ENCODE results near the gene IFNL3.

IFNL3 gene

DNA sequence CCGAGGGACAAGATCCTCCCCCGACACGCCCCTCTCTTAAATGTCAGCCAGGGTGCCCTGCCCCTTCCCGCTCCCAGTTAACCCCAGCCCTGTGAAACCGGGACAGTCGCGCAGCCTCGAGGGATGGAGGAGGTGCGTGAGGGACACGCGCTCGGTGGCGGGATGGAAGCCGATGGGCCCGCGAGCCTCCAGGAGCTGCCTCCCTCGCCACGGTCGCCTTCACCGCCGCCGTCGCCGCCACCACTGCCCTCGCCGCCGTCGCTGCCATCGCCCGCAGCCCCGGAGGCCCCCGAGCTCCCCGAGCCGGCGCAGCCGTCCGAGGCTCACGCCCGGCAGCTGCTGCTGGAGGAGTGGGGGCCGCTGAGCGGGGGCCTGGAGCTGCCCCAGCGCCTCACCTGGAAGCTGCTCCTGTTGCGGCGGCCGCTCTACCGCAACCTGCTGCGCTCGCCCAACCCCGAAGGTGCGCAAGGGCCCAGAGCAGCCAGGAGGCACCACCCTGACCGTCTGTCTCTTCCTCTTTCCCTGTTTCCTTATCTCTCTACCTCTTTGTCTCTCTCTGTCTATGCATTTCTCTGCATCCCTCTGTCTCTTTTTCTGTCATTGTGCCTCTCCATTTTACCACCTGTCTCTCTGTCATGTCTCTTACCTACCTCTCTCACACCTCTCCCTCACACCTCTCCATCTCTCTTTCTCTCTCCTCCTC, 47.8 kb downstream of the IFNL3 start, which contains the start of gene NCCRP1:
Gene NCCRP1 (plus strand): TSS at position 105 of the 703 bp plus-strand sequence. CDS start 19 bp downstream, at position 124.
- Histone ChIP-seq H3K9me3 (ENCODE audit: control insufficient read depth, insufficient read depth, low read length) (no peaks in the 10 kb centered on the region), H3K4me2 (ENCODE audit: low read length) (no peak within 1 kb of the TSS)

GRCh38 chr19:39196320-39196719, 48.5 kb downstream of the IFNL3 start:
- no peak overlapping the region for H3K4me2 ChIP-seq (ENCODE audit: low read length)
- H3K36me3 ChIP-seq (ENCODE audit: control insufficient read depth, low read length) = no peaks in the 10 kb centered on the region
- TF ChIP-seq EZH2phosphoT487 (IDR thresholded peaks at IDR 0.05; ENCODE audit: borderline replicate concordance, low read length) = no peak
- TF ChIP-seq, protein P1, sequence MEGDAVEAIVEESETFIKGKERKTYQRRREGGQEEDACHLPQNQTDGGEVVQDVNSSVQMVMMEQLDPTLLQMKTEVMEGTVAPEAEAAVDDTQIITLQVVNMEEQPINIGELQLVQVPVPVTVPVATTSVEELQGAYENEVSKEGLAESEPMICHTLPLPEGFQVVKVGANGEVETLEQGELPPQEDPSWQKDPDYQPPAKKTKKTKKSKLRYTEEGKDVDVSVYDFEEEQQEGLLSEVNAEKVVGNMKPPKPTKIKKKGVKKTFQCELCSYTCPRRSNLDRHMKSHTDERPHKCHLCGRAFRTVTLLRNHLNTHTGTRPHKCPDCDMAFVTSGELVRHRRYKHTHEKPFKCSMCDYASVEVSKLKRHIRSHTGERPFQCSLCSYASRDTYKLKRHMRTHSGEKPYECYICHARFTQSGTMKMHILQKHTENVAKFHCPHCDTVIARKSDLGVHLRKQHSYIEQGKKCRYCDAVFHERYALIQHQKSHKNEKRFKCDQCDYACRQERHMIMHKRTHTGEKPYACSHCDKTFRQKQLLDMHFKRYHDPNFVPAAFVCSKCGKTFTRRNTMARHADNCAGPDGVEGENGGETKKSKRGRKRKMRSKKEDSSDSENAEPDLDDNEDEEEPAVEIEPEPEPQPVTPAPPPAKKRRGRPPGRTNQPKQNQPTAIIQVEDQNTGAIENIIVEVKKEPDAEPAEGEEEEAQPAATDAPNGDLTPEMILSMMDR (IDR thresholded peaks at IDR 0.05; ENCODE audit: low read depth, low read length, poor library complexity, severe bottlenecking) = no peak
- H3K9me2 ChIP-seq (replicated peaks; ENCODE audit: control insufficient read depth, low read length) = no peaks in the 10 kb centered on the region
- H4K20me1 ChIP-seq (ENCODE audit: control insufficient read depth, insufficient read depth, low read depth, low read length) = no peaks in the 10 kb centered on the region
- no peaks in the 10 kb centered on the region for H3F3A ChIP-seq (ENCODE audit: control insufficient read depth, insufficient read depth)
- H3K4me1 ChIP-seq (ENCODE audit: control insufficient read depth, low read length) = no peaks in the 10 kb centered on the region
- peaks cover 7% of the 10 kb centered on the region for H3K27me3 ChIP-seq (ENCODE audit: control insufficient read depth, low read length)
- no peak overlapping the region for H3K27ac ChIP-seq (ENCODE audit: low read depth, low read length)
- no peaks in the 10 kb centered on the region for H3K9me3 ChIP-seq (ENCODE audit: control insufficient read depth, insufficient read depth, low read length)
- no peak overlapping the region for H3K4me3 ChIP-seq (ENCODE audit: low read length)
- H3K79me2 ChIP-seq (ENCODE audit: control insufficient read depth, low read length) = no peaks in the 10 kb centered on the region

More for the DNA sequence above, 47.8 kb downstream of the IFNL3 start, which contains the start of gene NCCRP1:
- no peaks in the 10 kb centered on the region for H3K4me1 ChIP-seq (ENCODE audit: control insufficient read depth, low read length)
- peaks cover 7% of the 10 kb centered on the region for H3K27me3 ChIP-seq (ENCODE audit: control insufficient read depth, low read length)
- H3K9me2 ChIP-seq (replicated peaks; ENCODE audit: control insufficient read depth, low read length) = no peaks in the 10 kb centered on the region
- no peaks in the 10 kb centered on the region for H4K20me1 ChIP-seq (ENCODE audit: control insufficient read depth, insufficient read depth, low read depth, low read length)
- H3K36me3 ChIP-seq (ENCODE audit: control insufficient read depth, low read length) = no peaks in the 10 kb centered on the region
- H3F3A ChIP-seq (ENCODE audit: control insufficient read depth, insufficient read depth) = no peaks in the 10 kb centered on the region
- H3K4me3 ChIP-seq (ENCODE audit: low read length) = no peak within 1 kb of the TSS
- no peak for TF ChIP-seq EZH2phosphoT487 (IDR thresholded peaks at IDR 0.05; ENCODE audit: borderline replicate concordance, low read length)
- TF ChIP-seq, protein P1 (IDR thresholded peaks at IDR 0.05; ENCODE audit: low read depth, low read length, poor library complexity, severe bottlenecking) = no peak
- no peak within 1 kb of the TSS for H3K27ac ChIP-seq (ENCODE audit: low read depth, low read length)
- no peaks in the 10 kb centered on the region for H3K79me2 ChIP-seq (ENCODE audit: control insufficient read depth, low read length)

- Histone ChIP-seq H3K27me3 (ENCODE audit: control insufficient read depth, low read length) (peaks cover 7% of the 10 kb centered on the region), H3K4me2 (ENCODE audit: low read length) (no peak overlapping the region)
- TF ChIP-seq EZH2phosphoT487 (IDR thresholded peaks at IDR 0.05; ENCODE audit: borderline replicate concordance, low read length) = no peak
- TF ChIP-seq, protein P1 (IDR thresholded peaks at IDR 0.05; ENCODE audit: low read depth, low read length, poor library complexity, severe bottlenecking) = no peak
These were observed 49.1 kb downstream of the IFNL3 start for GRCh38 chr19:39195755-39196154.

More at GRCh38 chr19:39195755-39196154, 49.1 kb downstream of the IFNL3 start:
- no peaks in the 10 kb centered on the region for H3K9me3 ChIP-seq (ENCODE audit: control insufficient read depth, insufficient read depth, low read length)
- no peak overlapping the region for H3K27ac ChIP-seq (ENCODE audit: low read depth, low read length)
- H3K4me3 ChIP-seq (ENCODE audit: low read length) = no peak overlapping the region
- no peaks in the 10 kb centered on the region for H4K20me1 ChIP-seq (ENCODE audit: control insufficient read depth, insufficient read depth, low read depth, low read length)
- H3K4me1 ChIP-seq (ENCODE audit: control insufficient read depth, low read length) = no peaks in the 10 kb centered on the region
- H3K36me3 ChIP-seq (ENCODE audit: control insufficient read depth, low read length) = no peaks in the 10 kb centered on the region
- H3F3A ChIP-seq (ENCODE audit: control insufficient read depth, insufficient read depth) = no peaks in the 10 kb centered on the region
- H3K9me2 ChIP-seq (replicated peaks; ENCODE audit: control insufficient read depth, low read length) = no peaks in the 10 kb centered on the region
- H3K79me2 ChIP-seq (ENCODE audit: control insufficient read depth, low read length) = no peaks in the 10 kb centered on the region

Measured in DOHH2 (cell line).